ENCODE measurements around the gene LPIN1.

LPIN1 gene, protein sequence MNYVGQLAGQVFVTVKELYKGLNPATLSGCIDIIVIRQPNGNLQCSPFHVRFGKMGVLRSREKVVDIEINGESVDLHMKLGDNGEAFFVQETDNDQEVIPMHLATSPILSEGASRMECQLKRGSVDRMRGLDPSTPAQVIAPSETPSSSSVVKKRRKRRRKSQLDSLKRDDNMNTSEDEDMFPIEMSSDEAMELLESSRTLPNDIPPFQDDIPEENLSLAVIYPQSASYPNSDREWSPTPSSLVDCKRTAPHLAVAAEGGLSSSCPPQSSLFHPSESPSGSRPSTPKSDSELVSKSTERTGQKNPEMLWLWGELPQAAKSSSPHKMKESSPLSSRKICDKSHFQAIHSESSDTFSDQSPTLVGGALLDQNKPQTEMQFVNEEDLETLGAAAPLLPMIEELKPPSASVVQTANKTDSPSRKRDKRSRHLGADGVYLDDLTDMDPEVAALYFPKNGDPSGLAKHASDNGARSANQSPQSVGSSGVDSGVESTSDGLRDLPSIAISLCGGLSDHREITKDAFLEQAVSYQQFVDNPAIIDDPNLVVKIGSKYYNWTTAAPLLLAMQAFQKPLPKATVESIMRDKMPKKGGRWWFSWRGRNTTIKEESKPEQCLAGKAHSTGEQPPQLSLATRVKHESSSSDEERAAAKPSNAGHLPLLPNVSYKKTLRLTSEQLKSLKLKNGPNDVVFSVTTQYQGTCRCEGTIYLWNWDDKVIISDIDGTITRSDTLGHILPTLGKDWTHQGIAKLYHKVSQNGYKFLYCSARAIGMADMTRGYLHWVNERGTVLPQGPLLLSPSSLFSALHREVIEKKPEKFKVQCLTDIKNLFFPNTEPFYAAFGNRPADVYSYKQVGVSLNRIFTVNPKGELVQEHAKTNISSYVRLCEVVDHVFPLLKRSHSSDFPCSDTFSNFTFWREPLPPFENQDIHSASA

DNA sequence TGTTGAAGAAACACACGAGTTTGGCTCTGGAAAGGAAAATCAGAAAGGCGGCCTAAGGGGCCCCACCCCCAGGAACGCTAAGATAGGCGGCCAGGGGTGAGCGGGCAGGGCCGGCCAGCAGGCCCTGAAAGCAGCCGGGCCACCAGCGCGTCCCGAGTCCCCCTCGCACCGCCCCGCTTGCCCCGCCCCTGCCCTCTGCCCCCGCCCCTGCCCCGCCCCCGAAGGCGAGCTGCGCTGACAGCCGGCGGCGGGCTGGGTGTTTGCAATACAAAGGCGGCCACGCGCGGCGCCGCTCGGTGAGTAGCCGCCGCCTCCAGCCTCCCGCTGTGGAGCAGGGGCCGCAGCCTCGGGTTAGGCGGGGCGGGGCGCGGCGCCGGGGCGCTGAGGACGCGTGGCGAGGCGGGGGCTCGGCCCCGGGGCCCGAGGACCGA lies at the start of gene LPIN1:
Gene LPIN1 (plus strand): TSS at position 257 of the 431 bp plus-strand sequence. CDS start 18,910 bp downstream, outside the sequence.
- Mint-ChIP-seq H3K27ac (peak within 1 kb of the TSS; percentile 82), H3K4me1 (ENCODE audit: low read depth) (peaks cover 85% of the 10 kb centered on the region), H3K36me3 (ENCODE audit: low read depth) (no peaks in the 10 kb centered on the region), H3K9me3 (no peaks in the 10 kb centered on the region), H3K27me3 (peaks cover 16% of the 10 kb centered on the region), H3K4me3 (peak within 1 kb of the TSS; percentile 82)
- intact Hi-C loops (cut with micrococcal nuclease), result loop anchor here (1.0 to 10.0 kb wide), 3 partner anchors 58 to 402 kb away; partner anchors contain the start of genes E2F6 and ROCK2

GRCh38 chr2:11696736-11697102 lies 49.7 kb upstream of the LPIN1 start:
- peak overlapping the region; percentile 56 for H3K4me3 Mint-ChIP-seq
- no peaks in the 10 kb centered on the region for H3K9me3 Mint-ChIP-seq
- no peaks in the 10 kb centered on the region for H3K36me3 Mint-ChIP-seq (ENCODE audit: low read depth)
- intact Hi-C loops (cut with micrococcal nuclease), result no loop called here
- peak overlapping the region; percentile 86 for H3K27ac Mint-ChIP-seq
- peaks cover 47% of the 10 kb centered on the region for H3K4me1 Mint-ChIP-seq (ENCODE audit: low read depth)
- H3K27me3 Mint-ChIP-seq, result peaks cover 10% of the 10 kb centered on the region

- Mint-ChIP-seq H3K27me3 (peaks cover 10% of the 10 kb centered on the region), H3K4me3 (peak overlapping the region; percentile 56), H3K9me3 (no peaks in the 10 kb centered on the region), H3K4me1 (ENCODE audit: low read depth) (peaks cover 44% of the 10 kb centered on the region), H3K27ac (peak overlapping the region; percentile 86), H3K36me3 (ENCODE audit: low read depth) (no peaks in the 10 kb centered on the region)
- intact Hi-C loops (cut with micrococcal nuclease), result no loop called here
These were observed 49.1 kb upstream of the LPIN1 start for GRCh38 chr2:11697103-11697871.

DNA sequence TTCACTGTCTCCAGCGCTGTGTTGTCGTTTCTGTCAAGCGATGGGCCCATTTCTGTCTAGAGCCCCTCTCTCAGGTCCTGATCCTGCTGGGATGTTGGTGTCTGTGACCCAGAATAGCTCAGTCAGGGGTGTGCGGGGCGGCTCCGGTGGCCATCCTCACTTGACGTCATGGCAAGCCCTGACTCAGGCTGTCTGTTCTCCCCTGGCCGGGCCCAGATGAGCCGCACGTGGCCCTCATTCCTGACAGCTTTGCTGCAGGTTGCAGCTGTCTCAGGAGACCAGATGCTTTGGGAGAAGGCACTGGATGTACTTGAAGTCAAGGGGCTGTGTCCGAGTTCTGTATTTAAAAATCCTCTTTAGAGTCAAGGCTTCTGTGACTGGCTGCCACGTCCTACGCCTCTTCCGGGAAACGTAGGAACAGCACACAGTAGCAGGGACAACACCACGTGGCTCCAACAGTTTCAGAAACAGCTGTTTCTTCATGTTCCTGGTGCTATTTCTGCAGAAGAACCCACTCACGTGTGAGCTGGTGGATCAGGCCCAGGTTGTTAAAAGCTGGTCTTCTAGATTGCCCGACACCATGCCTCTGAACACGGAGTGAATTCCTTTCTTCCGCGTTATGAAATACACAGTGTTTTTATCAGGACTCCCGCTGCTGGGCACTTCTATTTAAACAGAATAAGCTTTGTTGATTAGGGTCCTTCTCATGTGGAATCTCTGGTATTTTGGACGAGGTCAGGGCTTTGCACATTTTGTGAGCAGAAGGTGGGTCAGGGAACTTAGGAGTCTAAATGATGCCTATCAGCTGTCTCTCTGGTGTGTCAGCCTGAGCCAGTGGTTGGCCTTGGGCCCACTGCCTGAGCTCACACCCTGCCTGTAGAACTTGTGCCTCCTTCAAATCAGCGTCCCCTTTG lies 48.2 kb upstream of the LPIN1 start:
- intact Hi-C loops (cut with micrococcal nuclease), result loop anchor here (2.0 kb wide), 1 partner anchor 47 kb away; no protein-coding TSS in a partner anchor
- no peaks in the 10 kb centered on the region for H3K36me3 Mint-ChIP-seq (ENCODE audit: low read depth)
- H3K9me3 Mint-ChIP-seq, result no peaks in the 10 kb centered on the region
- H3K27me3 Mint-ChIP-seq, result peaks cover 10% of the 10 kb centered on the region
- H3K4me3 Mint-ChIP-seq, result no peak overlapping the region
- peaks cover 38% of the 10 kb centered on the region for H3K4me1 Mint-ChIP-seq (ENCODE audit: low read depth)
- H3K27ac Mint-ChIP-seq, result peak overlapping the region; percentile 86

DNA sequence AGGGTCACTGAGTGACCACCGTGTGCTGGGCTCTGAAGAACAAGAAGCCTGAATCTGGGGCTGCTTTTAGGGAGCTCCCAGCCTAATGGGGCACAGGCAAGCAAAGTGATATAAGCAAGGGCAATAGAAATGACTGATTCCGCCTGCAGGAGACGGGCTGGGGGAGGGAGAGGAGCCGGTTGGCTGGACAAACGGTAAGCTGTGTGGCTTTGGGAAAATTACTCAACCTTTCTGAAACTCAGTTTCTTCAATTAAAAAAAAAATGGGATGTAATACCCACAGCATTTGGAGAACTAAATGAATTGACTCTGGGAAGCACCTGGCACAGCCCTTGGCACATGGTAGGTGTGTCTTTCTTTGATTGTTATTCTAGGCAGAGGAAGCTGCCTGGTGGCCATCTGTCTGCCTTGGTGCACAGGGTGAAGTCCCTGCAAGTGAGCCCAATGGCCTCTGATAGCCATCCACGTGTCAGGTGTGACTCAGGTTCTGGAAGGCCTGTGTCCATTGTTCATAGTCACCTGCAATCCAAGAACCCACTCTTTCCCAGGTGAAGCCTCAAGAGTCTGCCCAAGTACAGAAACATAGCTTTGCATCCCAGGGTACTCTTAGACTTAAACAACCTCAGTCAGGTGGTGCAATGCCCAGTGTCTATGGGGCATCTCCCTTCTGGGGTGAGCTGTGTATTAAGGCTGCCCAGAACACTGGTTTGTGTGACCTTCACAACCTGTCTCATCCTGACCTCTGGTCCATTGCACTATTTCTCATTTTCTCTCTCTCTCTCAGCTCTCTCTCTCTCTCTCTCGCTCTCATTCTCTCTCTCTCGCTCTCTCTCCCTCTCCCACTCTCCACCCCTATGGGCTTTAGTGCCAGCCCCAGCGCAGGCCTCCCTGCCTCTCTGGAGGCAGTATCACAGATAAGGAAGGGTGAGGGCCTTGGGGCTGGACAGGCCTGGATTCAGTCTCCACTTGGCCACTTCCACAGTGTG lies 46.5 kb upstream of the LPIN1 start:
- no peaks in the 10 kb centered on the region for H3K36me3 Mint-ChIP-seq (ENCODE audit: low read depth)
- no peak overlapping the region for H3K4me3 Mint-ChIP-seq
- peaks cover 46% of the 10 kb centered on the region for H3K4me1 Mint-ChIP-seq (ENCODE audit: low read depth)
- intact Hi-C loops (cut with micrococcal nuclease), result loop anchor here (2.0 kb wide), 1 partner anchor 45 kb away; no protein-coding TSS in a partner anchor
- H3K27ac Mint-ChIP-seq, result peak overlapping the region; percentile 86
- no peaks in the 10 kb centered on the region for H3K9me3 Mint-ChIP-seq
- peaks cover 10% of the 10 kb centered on the region for H3K27me3 Mint-ChIP-seq

- no peaks in the 10 kb centered on the region for H3K9me3 Mint-ChIP-seq
- peaks cover 43% of the 10 kb centered on the region for H3K4me1 Mint-ChIP-seq (ENCODE audit: low read depth)
- H3K4me3 Mint-ChIP-seq, result no peak overlapping the region
- H3K27me3 Mint-ChIP-seq, result peaks cover 3% of the 10 kb centered on the region
- H3K27ac Mint-ChIP-seq, result no peak overlapping the region
- intact Hi-C loops (cut with micrococcal nuclease), result no loop called here
- no peaks in the 10 kb centered on the region for H3K36me3 Mint-ChIP-seq (ENCODE audit: low read depth)
These were observed 45.2 kb upstream of the LPIN1 start for GRCh38 chr2:11701206-11701605.

DNA sequence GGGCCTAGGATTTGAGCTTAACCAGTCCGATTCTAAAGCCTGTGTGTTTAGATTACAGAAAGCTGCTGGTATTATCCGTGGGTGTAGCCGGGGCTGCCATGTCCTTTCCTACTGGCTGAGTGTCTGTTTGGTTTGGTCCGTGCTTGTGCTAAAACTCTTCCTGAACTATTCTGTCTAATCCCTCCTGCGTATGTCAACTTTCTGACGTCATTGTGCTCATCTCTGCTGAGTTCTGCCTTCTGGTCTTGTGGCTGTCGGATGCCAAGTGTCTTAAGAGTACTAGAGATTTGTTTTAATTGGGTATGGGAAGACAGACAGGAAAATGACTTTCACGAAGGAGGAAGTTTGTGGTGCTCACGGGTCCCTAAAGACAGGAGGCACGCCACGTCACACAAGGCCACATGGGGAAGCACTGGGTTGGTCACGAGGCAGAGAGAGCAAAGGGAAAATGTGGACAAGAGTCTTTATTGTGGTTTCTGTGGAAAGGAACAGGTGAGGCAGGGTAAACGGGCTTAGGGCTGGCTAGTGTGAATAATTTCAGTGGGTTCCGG lies 44.6 kb upstream of the LPIN1 start:
- intact Hi-C loops (cut with micrococcal nuclease), result no loop called here
- H3K4me3 Mint-ChIP-seq, result no peak overlapping the region
- peaks cover 36% of the 10 kb centered on the region for H3K4me1 Mint-ChIP-seq (ENCODE audit: low read depth)
- no peaks in the 10 kb centered on the region for H3K36me3 Mint-ChIP-seq (ENCODE audit: low read depth)
- no peaks in the 10 kb centered on the region for H3K9me3 Mint-ChIP-seq
- H3K27me3 Mint-ChIP-seq, result peaks cover 1% of the 10 kb centered on the region
- no peak overlapping the region for H3K27ac Mint-ChIP-seq

DNA sequence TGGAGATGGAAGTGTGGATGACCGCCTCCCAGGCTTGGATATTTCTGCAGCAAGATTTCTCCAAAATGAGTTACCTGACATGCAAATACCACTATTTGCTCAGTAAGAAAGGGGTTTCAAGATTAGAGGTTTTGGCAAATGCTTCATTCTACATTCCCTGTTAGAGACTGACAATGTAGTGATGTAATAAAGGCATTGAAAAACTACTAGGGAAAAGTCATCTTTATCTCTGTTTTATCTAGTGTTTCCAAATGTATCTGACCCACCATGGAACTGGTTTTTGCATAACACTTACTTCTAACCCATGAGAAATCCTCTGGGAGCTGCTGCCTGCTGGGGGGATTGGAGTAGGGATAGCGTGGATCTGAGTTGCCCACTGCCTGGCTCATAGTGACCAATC lies 43.5 kb upstream of the LPIN1 start:
- Mint-ChIP-seq H3K36me3 (ENCODE audit: low read depth) (no peaks in the 10 kb centered on the region), H3K4me3 (no peak overlapping the region), H3K9me3 (no peaks in the 10 kb centered on the region), H3K4me1 (ENCODE audit: low read depth) (peaks cover 25% of the 10 kb centered on the region), H3K27me3 (no peaks in the 10 kb centered on the region), H3K27ac (no peak overlapping the region)
- intact Hi-C loops (cut with micrococcal nuclease), result no loop called here

- H3K9me3 Mint-ChIP-seq, result no peaks in the 10 kb centered on the region
- H3K4me3 Mint-ChIP-seq, result no peak overlapping the region
- no peak overlapping the region for H3K27ac Mint-ChIP-seq
- H3K27me3 Mint-ChIP-seq, result no peaks in the 10 kb centered on the region
- H3K36me3 Mint-ChIP-seq (ENCODE audit: low read depth), result no peaks in the 10 kb centered on the region
- intact Hi-C loops (cut with micrococcal nuclease), result no loop called here
- H3K4me1 Mint-ChIP-seq (ENCODE audit: low read depth), result peaks cover 22% of the 10 kb centered on the region
These were observed 42.7 kb upstream of the LPIN1 start for GRCh38 chr2:11703700-11704099.

DNA sequence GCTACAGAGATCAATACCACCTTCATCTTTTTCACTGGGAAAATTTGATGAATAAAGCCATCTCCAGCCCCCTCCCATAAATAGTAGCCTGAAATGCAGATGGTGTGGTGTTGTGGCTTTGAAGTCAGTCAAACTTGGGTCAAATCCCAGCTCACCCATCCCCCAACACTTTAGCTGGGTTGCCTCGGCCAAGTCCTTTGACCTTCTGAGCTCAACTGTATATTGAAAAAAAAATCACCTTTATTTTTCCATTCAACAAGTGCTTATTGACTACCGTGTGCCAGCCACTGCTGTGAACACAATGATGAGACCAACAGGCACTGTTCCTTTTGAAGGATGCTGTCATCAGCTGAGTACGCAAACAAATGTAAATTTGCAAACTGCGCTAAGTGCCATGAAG lies 41.4 kb upstream of the LPIN1 start:
- no peaks in the 10 kb centered on the region for H3K27me3 Mint-ChIP-seq
- intact Hi-C loops (cut with micrococcal nuclease), result no loop called here
- H3K9me3 Mint-ChIP-seq, result no peaks in the 10 kb centered on the region
- H3K4me3 Mint-ChIP-seq, result no peak overlapping the region
- H3K36me3 Mint-ChIP-seq (ENCODE audit: low read depth), result no peaks in the 10 kb centered on the region
- H3K27ac Mint-ChIP-seq, result no peak overlapping the region
- H3K4me1 Mint-ChIP-seq (ENCODE audit: low read depth), result peaks cover 14% of the 10 kb centered on the region

DNA sequence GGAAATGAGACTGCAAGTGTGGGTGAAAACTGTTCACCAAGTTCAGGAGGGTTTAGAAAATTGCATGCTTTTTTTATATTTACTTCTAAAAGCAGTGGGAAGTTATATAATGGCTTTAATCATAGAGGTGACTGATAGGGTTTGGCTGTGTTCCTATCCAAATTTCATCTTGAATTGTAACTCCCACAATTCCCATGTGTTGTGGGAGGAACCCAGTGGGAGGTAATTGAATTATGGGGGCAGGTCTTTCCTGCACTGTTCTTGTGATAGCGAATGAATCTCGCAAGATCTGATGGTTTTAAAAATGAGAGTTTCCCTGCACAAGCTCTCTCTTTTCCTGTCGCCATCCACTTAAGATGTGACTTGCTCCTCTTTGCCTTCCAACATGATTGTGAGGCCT lies 40.7 kb upstream of the LPIN1 start:
- H3K27ac Mint-ChIP-seq, result no peak overlapping the region
- no peaks in the 10 kb centered on the region for H3K36me3 Mint-ChIP-seq (ENCODE audit: low read depth)
- H3K4me1 Mint-ChIP-seq (ENCODE audit: low read depth), result peaks cover 14% of the 10 kb centered on the region
- intact Hi-C loops (cut with micrococcal nuclease), result no loop called here
- H3K4me3 Mint-ChIP-seq, result no peak overlapping the region
- H3K27me3 Mint-ChIP-seq, result no peaks in the 10 kb centered on the region
- H3K9me3 Mint-ChIP-seq, result no peaks in the 10 kb centered on the region

DNA sequence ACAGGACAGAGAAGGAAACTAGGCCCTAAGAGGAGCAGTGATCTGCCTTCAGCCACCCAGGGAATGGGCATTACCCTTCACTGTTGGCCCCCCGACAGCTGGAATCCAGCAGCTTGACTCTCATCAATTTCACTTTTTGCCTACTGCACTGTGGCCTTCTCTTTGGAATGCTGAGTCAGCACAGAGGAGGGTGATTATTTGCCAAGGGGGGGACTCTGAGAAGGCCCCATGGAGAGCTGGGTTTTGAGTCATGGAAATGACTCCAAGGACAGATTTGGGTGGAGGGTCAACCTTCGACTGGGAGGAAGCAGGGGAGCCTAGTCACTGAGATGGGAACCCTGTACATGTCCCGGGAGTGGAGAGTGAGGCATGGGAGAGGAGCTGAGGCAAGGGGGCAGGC lies 38.3 kb upstream of the LPIN1 start:
- no peaks in the 10 kb centered on the region for H3K9me3 Mint-ChIP-seq
- no peaks in the 10 kb centered on the region for H3K27me3 Mint-ChIP-seq
- intact Hi-C loops (cut with micrococcal nuclease), result no loop called here
- H3K36me3 Mint-ChIP-seq (ENCODE audit: low read depth), result no peaks in the 10 kb centered on the region
- H3K4me1 Mint-ChIP-seq (ENCODE audit: low read depth), result peaks cover 29% of the 10 kb centered on the region
- H3K4me3 Mint-ChIP-seq, result no peak overlapping the region
- H3K27ac Mint-ChIP-seq, result no peak overlapping the region

All from dendritic cell treated with granulocyte-macrophage colony-stimulating factor and Interleukin-4, amounts not matched to agents 40 ng/mL and 50 ng/mL, for 4 days (primary cell).